Measurements from ENCODE around the gene ADAMTS19.
"Not testable (repeated sequence)": the region's sequence is repeated elsewhere in the genome, so short reads cannot be mapped to it uniquely, and the experiment has no call there.

Gene ADAMTS19

GRCh38 chr5:129572060-129572459, 112.0 kb downstream of the ADAMTS19 start:
- Mint-ChIP-seq H3K27me3 (ENCODE audit: low read depth) (no peaks in the 10 kb centered on the region), H3K36me3 (ENCODE audit: low read depth) (no peaks in the 10 kb centered on the region), H3K9me3 (no peaks in the 10 kb centered on the region), H3K4me1 (ENCODE audit: low read depth) (no peaks in the 10 kb centered on the region), H3K27ac (no peak overlapping the region), H3K4me3 (no peak overlapping the region)
- DNase-seq (ENCODE audit: low spot score) = no peak

DNA sequence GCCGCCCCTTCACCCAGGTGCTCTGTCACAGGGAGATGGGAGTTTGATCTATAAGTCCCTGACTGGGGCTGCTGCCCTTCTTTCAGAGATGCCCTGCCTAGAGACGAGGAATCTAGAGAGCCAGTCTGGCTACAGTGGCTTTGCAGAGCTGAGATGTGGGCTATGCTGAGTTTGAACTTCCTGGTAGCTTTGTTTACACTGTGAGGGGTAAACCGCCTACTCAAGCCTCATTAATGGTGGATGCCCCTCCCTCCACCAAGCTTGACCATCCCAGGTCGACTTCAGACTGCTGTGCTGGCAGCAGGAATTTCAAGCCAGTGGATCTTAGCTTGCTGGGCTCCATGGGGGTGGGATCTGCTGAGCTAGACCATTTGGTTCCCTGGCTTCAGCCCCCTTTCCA, 124.4 kb downstream of the ADAMTS19 start:
- not testable (repeated sequence) for H3K27me3 Mint-ChIP-seq (ENCODE audit: low read depth); H3K4me3 Mint-ChIP-seq; H3K36me3 Mint-ChIP-seq (ENCODE audit: low read depth); H3K4me1 Mint-ChIP-seq (ENCODE audit: low read depth); H3K27ac Mint-ChIP-seq; H3K9me3 Mint-ChIP-seq; DNase-seq (ENCODE audit: low spot score)

DNA sequence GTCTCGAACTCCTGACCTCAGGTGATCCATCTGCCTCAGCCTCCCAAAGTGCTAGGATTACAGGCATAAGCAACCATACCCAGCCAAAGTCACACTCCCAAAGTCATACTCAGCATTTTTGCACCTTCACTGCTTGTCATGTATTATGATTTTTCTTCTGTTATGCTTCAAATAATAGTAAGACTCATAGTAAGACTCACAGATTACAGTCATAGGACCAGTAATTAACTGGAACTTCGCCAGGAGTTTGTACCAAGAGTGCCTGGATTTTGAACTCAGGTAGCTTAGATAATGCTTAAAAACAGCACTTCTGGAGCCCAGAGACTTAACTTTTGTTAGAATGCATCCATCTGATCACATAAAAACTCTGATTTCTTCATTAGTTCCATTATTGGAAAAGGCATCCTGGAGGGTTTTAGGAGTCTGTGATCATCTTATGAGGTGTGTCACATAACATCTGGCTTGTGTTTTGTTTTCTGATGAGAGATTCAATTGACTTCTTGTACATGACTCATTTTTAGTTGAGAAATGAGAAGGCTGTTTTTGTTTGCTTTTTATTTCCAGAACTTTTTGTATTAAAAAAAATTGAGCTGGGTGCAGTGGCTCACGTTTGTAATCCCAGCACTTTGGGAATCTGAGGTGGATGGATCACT, 131.5 kb downstream of the ADAMTS19 start:
- Mint-ChIP-seq H3K4me3 (no peak overlapping the region), H3K9me3 (no peaks in the 10 kb centered on the region), H3K4me1 (ENCODE audit: low read depth) (no peaks in the 10 kb centered on the region), H3K27ac (no peak overlapping the region), H3K27me3 (ENCODE audit: low read depth) (no peaks in the 10 kb centered on the region), H3K36me3 (ENCODE audit: low read depth) (no peaks in the 10 kb centered on the region)
- no peak for DNase-seq (ENCODE audit: low spot score)

DNA sequence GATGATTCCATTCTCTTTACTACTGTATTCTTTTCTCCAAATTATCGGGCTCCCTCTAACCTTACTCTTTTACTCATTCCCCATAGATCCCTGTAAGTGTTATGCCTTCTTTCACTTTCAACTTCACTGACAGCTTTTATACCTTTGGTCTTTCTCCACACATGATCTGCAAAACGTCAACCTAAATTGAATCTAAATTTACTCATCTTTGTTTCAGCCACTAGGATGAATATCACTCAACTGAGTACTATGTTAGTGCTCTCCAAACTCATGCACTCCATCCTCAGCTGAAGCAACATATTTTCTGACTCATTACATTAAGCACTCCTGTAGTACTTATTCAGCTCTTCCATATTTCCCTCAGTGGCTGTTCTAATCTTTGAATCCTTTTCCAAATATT, 133.4 kb downstream of the ADAMTS19 start:
- Mint-ChIP-seq H3K9me3 (no peaks in the 10 kb centered on the region), H3K4me3 (no peak overlapping the region), H3K4me1 (ENCODE audit: low read depth) (no peaks in the 10 kb centered on the region), H3K36me3 (ENCODE audit: low read depth) (no peaks in the 10 kb centered on the region), H3K27ac (no peak overlapping the region), H3K27me3 (ENCODE audit: low read depth) (no peaks in the 10 kb centered on the region)
- DNase-seq (ENCODE audit: low spot score) = no peak

DNA sequence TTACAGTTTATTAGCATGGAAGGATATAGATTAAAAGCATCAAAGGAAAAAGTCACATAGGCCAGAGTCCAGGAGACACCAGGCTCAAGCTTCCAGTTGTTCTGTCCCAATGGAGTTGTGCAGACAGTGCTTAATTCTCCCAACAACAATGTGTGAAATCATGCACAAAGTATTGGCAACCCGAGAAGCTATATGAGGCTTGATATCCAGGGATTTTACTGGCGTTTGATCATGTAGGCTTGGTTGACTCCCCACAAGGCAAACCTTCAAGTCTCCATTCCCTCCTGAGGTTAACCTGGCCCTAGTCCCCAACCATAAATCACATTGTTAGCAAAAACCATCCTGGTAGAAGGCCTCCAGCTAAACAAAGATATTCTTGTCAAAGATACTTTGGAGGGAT, 141.5 kb downstream of the ADAMTS19 start:
- H3K36me3 Mint-ChIP-seq (ENCODE audit: low read depth) = no peaks in the 10 kb centered on the region
- no peaks in the 10 kb centered on the region for H3K27me3 Mint-ChIP-seq (ENCODE audit: low read depth)
- no peak overlapping the region for H3K4me3 Mint-ChIP-seq
- H3K4me1 Mint-ChIP-seq (ENCODE audit: low read depth) = no peaks in the 10 kb centered on the region
- H3K9me3 Mint-ChIP-seq = no peaks in the 10 kb centered on the region
- H3K27ac Mint-ChIP-seq = no peak overlapping the region
- no peak for DNase-seq (ENCODE audit: low spot score)

DNA sequence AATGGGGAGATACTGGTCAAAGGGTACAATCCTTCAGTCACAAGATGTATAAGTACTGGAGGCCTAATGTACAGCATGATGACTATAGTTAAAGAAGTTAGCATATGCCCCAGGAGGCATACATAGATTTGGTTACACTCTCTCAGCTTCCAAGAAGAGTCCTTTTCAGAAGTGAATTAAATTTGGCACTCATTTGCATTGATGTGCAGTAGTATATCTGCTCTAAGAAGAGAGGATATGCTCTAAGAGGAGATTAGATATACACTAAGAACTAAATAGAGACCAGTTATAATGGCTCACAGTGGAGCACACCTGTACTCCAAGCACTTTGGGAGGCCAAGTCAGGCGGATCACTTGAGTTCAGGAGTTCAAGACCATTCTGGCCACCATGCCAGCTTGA, 148.3 kb downstream of the ADAMTS19 start:
- H3K9me3 Mint-ChIP-seq = no peaks in the 10 kb centered on the region
- no peak overlapping the region for H3K27ac Mint-ChIP-seq
- H3K4me3 Mint-ChIP-seq = no peak overlapping the region
- no peaks in the 10 kb centered on the region for H3K27me3 Mint-ChIP-seq (ENCODE audit: low read depth)
- no peak for DNase-seq (ENCODE audit: low spot score)
- H3K36me3 Mint-ChIP-seq (ENCODE audit: low read depth) = no peaks in the 10 kb centered on the region
- no peaks in the 10 kb centered on the region for H3K4me1 Mint-ChIP-seq (ENCODE audit: low read depth)

GRCh38 chr5:129609710-129610109, 149.6 kb downstream of the ADAMTS19 start:
- H3K4me3 Mint-ChIP-seq = no peak overlapping the region
- H3K36me3 Mint-ChIP-seq (ENCODE audit: low read depth) = no peaks in the 10 kb centered on the region
- H3K4me1 Mint-ChIP-seq (ENCODE audit: low read depth) = no peaks in the 10 kb centered on the region
- H3K27ac Mint-ChIP-seq = no peak overlapping the region
- no peaks in the 10 kb centered on the region for H3K27me3 Mint-ChIP-seq (ENCODE audit: low read depth)
- DNase-seq (ENCODE audit: low spot score) = no peak
- H3K9me3 Mint-ChIP-seq = no peaks in the 10 kb centered on the region

GRCh38 chr5:129616517-129616916, 156.4 kb downstream of the ADAMTS19 start:
- Mint-ChIP-seq H3K4me3 (no peak overlapping the region), H3K27me3 (ENCODE audit: low read depth) (no peaks in the 10 kb centered on the region), H3K4me1 (ENCODE audit: low read depth) (no peaks in the 10 kb centered on the region), H3K36me3 (ENCODE audit: low read depth) (no peaks in the 10 kb centered on the region), H3K27ac (no peak overlapping the region), H3K9me3 (no peaks in the 10 kb centered on the region)
- no peak for DNase-seq (ENCODE audit: low spot score)

- DNase-seq (ENCODE audit: low spot score) = no peak
- no peaks in the 10 kb centered on the region for H3K36me3 Mint-ChIP-seq (ENCODE audit: low read depth)
- no peak overlapping the region for H3K27ac Mint-ChIP-seq
- no peaks in the 10 kb centered on the region for H3K4me1 Mint-ChIP-seq (ENCODE audit: low read depth)
- no peaks in the 10 kb centered on the region for H3K27me3 Mint-ChIP-seq (ENCODE audit: low read depth)
- no peak overlapping the region for H3K4me3 Mint-ChIP-seq
- H3K9me3 Mint-ChIP-seq = no peaks in the 10 kb centered on the region
These were observed 157.1 kb downstream of the ADAMTS19 start for GRCh38 chr5:129617206-129617605.

DNA sequence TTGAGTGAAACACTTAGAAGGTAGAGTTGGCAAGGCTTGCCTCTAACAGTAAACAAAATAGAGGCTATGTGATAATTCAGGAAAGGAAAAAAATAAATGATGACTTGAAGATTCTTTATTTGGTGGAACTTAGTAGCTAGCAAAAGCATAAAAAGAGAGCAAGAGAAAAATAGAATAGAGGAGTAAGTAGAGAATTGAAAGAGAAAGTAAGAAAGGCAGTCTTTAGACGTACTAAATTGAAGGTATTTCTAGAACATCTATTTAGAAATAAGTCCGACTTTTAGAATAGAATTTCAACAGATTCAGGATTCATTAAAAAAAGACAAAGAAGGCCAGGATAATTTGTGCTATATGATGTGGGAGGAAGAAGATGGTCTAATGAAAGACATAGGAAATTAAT, 159.7 kb downstream of the ADAMTS19 start:
- Mint-ChIP-seq H3K4me1 (ENCODE audit: low read depth) (no peaks in the 10 kb centered on the region), H3K36me3 (ENCODE audit: low read depth) (no peaks in the 10 kb centered on the region), H3K27ac (no peak overlapping the region), H3K9me3 (no peaks in the 10 kb centered on the region), H3K27me3 (ENCODE audit: low read depth) (no peaks in the 10 kb centered on the region), H3K4me3 (no peak overlapping the region)
- DNase-seq (ENCODE audit: low spot score) = no peak

DNA sequence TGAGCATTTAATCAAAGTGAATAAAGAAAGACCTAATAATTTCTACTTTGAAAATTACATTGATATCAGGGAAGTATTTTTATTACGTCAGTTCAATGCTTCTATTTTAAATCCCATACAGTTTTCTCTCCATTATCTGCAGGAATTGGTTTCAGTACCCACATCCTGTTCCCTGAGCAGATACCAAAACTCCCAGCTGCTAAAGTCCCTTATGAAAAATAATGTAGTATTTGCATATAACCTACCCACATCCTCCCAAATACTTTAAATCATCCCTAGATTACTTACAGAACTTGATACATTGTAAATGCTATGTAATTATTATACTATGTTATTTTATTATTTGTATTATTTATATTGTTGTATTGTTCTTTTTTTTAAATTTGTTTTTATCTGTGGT, 162.4 kb downstream of the ADAMTS19 start:
- Mint-ChIP-seq H3K36me3 (ENCODE audit: low read depth) (no peaks in the 10 kb centered on the region), H3K9me3 (no peaks in the 10 kb centered on the region), H3K27ac (no peak overlapping the region), H3K27me3 (ENCODE audit: low read depth) (no peaks in the 10 kb centered on the region), H3K4me1 (ENCODE audit: low read depth) (no peaks in the 10 kb centered on the region), H3K4me3 (no peak overlapping the region)
- DNase-seq (ENCODE audit: low spot score) = no peak

DNA sequence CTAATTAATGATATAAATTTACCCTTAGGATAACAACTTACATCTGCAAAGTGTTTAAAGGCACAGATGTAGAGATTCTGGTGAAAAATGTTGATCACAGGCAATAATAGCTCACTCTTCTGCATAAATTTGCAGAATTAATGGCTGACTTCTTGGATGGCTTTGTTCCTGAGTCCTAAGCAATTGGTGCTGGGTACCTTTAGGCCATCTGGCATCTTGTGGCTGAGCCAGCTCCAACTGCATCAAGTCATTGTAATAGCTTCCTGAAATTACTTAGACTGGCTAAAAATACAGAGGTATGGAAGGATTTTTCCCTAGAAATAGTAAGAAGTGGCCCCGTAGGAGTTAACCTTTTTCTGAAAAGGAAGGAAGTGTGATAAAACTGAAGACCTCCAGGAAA, 169.5 kb downstream of the ADAMTS19 start:
- H3K27me3 Mint-ChIP-seq (ENCODE audit: low read depth) = no peaks in the 10 kb centered on the region
- peaks cover 4% of the 10 kb centered on the region for H3K9me3 Mint-ChIP-seq
- no peaks in the 10 kb centered on the region for H3K36me3 Mint-ChIP-seq (ENCODE audit: low read depth)
- no peak overlapping the region for H3K4me3 Mint-ChIP-seq
- no peaks in the 10 kb centered on the region for H3K4me1 Mint-ChIP-seq (ENCODE audit: low read depth)
- H3K27ac Mint-ChIP-seq = no peak overlapping the region
- no peak for DNase-seq (ENCODE audit: low spot score)

DNA sequence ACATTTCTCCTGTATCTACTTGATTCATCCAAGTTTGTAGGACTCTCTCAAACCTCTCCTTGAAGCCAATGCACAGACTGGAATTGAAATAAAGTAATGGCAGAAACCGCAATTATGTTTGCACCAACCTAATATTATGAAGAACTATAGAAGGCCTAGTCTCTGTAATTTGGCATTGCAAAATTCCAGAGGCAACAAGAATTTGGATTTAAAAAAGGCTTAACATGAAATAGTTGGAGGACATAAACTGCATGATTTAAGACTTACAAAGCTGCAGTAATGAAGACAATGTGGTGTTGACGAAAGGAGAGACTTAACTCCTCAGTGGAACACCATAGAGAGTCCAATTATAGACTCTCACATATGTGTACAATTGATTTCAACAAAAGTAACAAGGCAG, 170.0 kb downstream of the ADAMTS19 start:
- H3K36me3 Mint-ChIP-seq (ENCODE audit: low read depth) = no peaks in the 10 kb centered on the region
- no peak overlapping the region for H3K4me3 Mint-ChIP-seq
- DNase-seq (ENCODE audit: low spot score) = no peak
- H3K27me3 Mint-ChIP-seq (ENCODE audit: low read depth) = no peaks in the 10 kb centered on the region
- no peaks in the 10 kb centered on the region for H3K4me1 Mint-ChIP-seq (ENCODE audit: low read depth)
- H3K27ac Mint-ChIP-seq = no peak overlapping the region
- peaks cover 4% of the 10 kb centered on the region for H3K9me3 Mint-ChIP-seq

GRCh38 chr5:129631961-129632360, 171.9 kb downstream of the ADAMTS19 start:
- H3K27ac Mint-ChIP-seq = no peak overlapping the region

DNA sequence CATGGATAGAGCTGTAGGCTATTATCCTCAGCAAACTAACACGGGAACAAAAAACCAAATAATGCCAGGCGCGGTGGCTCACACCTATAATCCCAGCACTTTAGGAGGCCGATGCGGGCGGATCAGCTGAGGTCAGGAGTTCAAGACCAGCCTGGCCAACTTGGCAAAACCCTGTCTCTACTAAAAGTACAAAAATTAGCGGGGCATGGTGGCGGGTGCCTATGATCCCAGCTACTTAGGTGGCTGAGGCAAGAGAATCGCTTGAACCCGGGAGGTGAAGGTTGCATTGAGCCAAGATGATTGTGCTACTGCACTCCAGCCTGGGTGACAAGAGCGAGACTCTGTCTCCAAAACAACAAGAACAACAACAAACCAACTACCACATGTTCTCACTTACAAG, 177.4 kb downstream of the ADAMTS19 start:
- H3K4me3 Mint-ChIP-seq; H3K9me3 Mint-ChIP-seq; H3K36me3 Mint-ChIP-seq (ENCODE audit: low read depth); H3K27ac Mint-ChIP-seq; DNase-seq (ENCODE audit: low spot score); H3K4me1 Mint-ChIP-seq (ENCODE audit: low read depth); H3K27me3 Mint-ChIP-seq (ENCODE audit: low read depth): not testable (repeated sequence)

More at GRCh38 chr5:129631961-129632360, 171.9 kb downstream of the ADAMTS19 start:
- no peak for DNase-seq (ENCODE audit: low spot score)
- Mint-ChIP-seq H3K36me3 (ENCODE audit: low read depth) (no peaks in the 10 kb centered on the region), H3K27me3 (ENCODE audit: low read depth) (no peaks in the 10 kb centered on the region), H3K4me1 (ENCODE audit: low read depth) (no peaks in the 10 kb centered on the region), H3K9me3 (peaks cover 4% of the 10 kb centered on the region), H3K4me3 (no peak overlapping the region)

Data from T-helper 2 cell treated with Interferon-gamma antibody and Interleukin-4, amounts not matched to agents 5 μg/mL and 100 μg/mL, for 36 hours (primary cell).